ENCODE results near the gene EEF2K.
A peak's percentile ranks its signal among the peaks of the same experiment; 100 is the strongest.

The EEF2K gene

GRCh38 chr16:22189473-22190080, 16.5 kb upstream of the EEF2K start:
- peak overlapping the region; percentile 65 for H3K27ac ChIP-seq (ENCODE audit: low read depth, low read length)
- no peaks in the 10 kb centered on the region for H4K20me1 ChIP-seq (ENCODE audit: control insufficient read depth, insufficient read depth, low read depth, low read length)
- H3K4me1 ChIP-seq (ENCODE audit: control insufficient read depth, low read length), result peaks cover 31% of the 10 kb centered on the region
- no peaks in the 10 kb centered on the region for H3K79me2 ChIP-seq (ENCODE audit: control insufficient read depth, low read length)
- H3K9me3 ChIP-seq (ENCODE audit: control insufficient read depth, insufficient read depth, low read length), result no peaks in the 10 kb centered on the region
- no peaks in the 10 kb centered on the region for H3K9me2 ChIP-seq (replicated peaks; ENCODE audit: control insufficient read depth, low read length)
- H3K4me2 ChIP-seq (ENCODE audit: low read length), result peak overlapping the region; percentile 76
- H3K36me3 ChIP-seq (ENCODE audit: control insufficient read depth, low read length), result no peaks in the 10 kb centered on the region
- H3F3A ChIP-seq (ENCODE audit: control insufficient read depth, insufficient read depth), result 0 out of 2 replicates have a peak, but pooled peaks cover 8% of the 10 kb centered on the region
- peak overlapping the region; percentile 87 for H3K4me3 ChIP-seq (ENCODE audit: low read length)
- H3K27me3 ChIP-seq (ENCODE audit: control insufficient read depth, low read length), result no peaks in the 10 kb centered on the region
- TF ChIP-seq EZH2phosphoT487 (IDR thresholded peaks at IDR 0.05; ENCODE audit: borderline replicate concordance, low read length) (no peak), CTCF (IDR thresholded peaks at IDR 0.05; ENCODE audit: low read depth, low read length, poor library complexity, severe bottlenecking) (no peak)

DNA sequence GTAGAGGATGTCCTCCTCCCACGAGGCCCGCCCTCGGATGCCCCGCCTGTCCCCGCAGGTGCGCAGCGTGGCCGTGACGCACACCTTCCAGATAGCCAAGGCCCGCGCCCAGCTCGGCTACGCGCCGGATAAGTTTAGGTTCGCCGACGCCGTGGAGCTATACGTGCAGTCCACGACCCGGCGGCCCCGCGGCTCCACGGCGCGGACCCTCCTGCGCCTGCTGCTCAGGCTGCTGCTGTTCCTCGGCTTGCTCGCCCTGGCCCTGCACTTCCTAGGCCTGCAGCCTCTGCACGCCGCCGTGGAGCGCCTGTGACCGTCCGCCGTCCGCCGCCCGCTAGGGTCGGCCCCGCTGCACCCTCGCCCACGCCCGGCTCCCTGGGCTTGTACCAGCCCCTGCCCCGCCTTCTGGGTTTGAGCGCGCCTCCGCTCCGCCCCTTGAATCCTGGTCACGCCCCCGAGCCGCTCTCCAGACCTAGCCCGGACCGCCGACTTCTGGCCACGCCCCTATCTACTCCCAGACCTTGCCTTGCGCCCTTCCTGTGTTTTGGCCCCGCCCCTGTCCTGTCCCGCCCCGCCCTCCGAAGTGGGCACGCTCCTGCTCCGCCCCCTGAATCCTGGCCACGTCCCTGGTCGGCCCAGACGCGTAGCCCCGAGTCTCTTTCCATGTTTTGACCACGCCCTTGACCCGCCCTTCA, 15.8 kb upstream of the EEF2K start:
- TF ChIP-seq EZH2phosphoT487 (IDR thresholded peaks at IDR 0.05; ENCODE audit: borderline replicate concordance, low read length) (no peak), CTCF (IDR thresholded peaks at IDR 0.05; ENCODE audit: low read depth, low read length, poor library complexity, severe bottlenecking) (no peak)
- Histone ChIP-seq H4K20me1 (ENCODE audit: control insufficient read depth, insufficient read depth, low read depth, low read length) (no peaks in the 10 kb centered on the region), H3K9me2 (replicated peaks; ENCODE audit: control insufficient read depth, low read length) (no peaks in the 10 kb centered on the region), H3F3A (ENCODE audit: control insufficient read depth, insufficient read depth) (0 out of 2 replicates have a peak, but pooled peaks cover 8% of the 10 kb centered on the region), H3K4me3 (ENCODE audit: low read length) (peak overlapping the region; percentile 87), H3K4me1 (ENCODE audit: control insufficient read depth, low read length) (peaks cover 38% of the 10 kb centered on the region), H3K36me3 (ENCODE audit: control insufficient read depth, low read length) (no peaks in the 10 kb centered on the region), H3K4me2 (ENCODE audit: low read length) (peak overlapping the region; percentile 76), H3K27ac (ENCODE audit: low read depth, low read length) (peak overlapping the region; percentile 65), H3K9me3 (ENCODE audit: control insufficient read depth, insufficient read depth, low read length) (no peaks in the 10 kb centered on the region), H3K79me2 (ENCODE audit: control insufficient read depth, low read length) (no peaks in the 10 kb centered on the region), H3K27me3 (ENCODE audit: control insufficient read depth, low read length) (no peaks in the 10 kb centered on the region)

- Histone ChIP-seq H3K27ac (ENCODE audit: low read depth, low read length) (peak overlapping the region; percentile 43), H3K27me3 (ENCODE audit: control insufficient read depth, low read length) (no peaks in the 10 kb centered on the region), H3K4me1 (ENCODE audit: control insufficient read depth, low read length) (peaks cover 42% of the 10 kb centered on the region), H3K4me2 (ENCODE audit: low read length) (peak overlapping the region; percentile 86), H4K20me1 (ENCODE audit: control insufficient read depth, insufficient read depth, low read depth, low read length) (no peaks in the 10 kb centered on the region), H3K36me3 (ENCODE audit: control insufficient read depth, low read length) (no peaks in the 10 kb centered on the region), H3F3A (ENCODE audit: control insufficient read depth, insufficient read depth) (0 out of 2 replicates have a peak, but pooled peaks cover 8% of the 10 kb centered on the region), H3K79me2 (ENCODE audit: control insufficient read depth, low read length) (no peaks in the 10 kb centered on the region), H3K4me3 (ENCODE audit: low read length) (peak overlapping the region; percentile 87), H3K9me2 (replicated peaks; ENCODE audit: control insufficient read depth, low read length) (no peaks in the 10 kb centered on the region), H3K9me3 (ENCODE audit: control insufficient read depth, insufficient read depth, low read length) (no peaks in the 10 kb centered on the region)
- TF ChIP-seq CTCF (IDR thresholded peaks at IDR 0.05; ENCODE audit: low read depth, low read length, poor library complexity, severe bottlenecking) (no peak), EZH2phosphoT487 (IDR thresholded peaks at IDR 0.05; ENCODE audit: borderline replicate concordance, low read length) (no peak)
These were observed 15.1 kb upstream of the EEF2K start for GRCh38 chr16:22190776-22191531.

Data from DOHH2 (cell line).